ENCODE data around the gene NKAIN1.

GRCh38 chr1:31238612-31238985, 1.1 kb downstream of the NKAIN1 start:
- TF ChIP-seq CTCF (IDR thresholded peaks at IDR 0.05; ENCODE audit: extremely low read depth in 1 of 2, insufficient read depth in 1 of 2, low read depth in 1 of 2, low read length in 2 of 2) = no peak
- TF ChIP-seq MYC (IDR thresholded peaks at IDR 0.05; ENCODE audit: low read depth, low read length) = no peak
